ENCODE results near the gene LILRB3.

DNA sequence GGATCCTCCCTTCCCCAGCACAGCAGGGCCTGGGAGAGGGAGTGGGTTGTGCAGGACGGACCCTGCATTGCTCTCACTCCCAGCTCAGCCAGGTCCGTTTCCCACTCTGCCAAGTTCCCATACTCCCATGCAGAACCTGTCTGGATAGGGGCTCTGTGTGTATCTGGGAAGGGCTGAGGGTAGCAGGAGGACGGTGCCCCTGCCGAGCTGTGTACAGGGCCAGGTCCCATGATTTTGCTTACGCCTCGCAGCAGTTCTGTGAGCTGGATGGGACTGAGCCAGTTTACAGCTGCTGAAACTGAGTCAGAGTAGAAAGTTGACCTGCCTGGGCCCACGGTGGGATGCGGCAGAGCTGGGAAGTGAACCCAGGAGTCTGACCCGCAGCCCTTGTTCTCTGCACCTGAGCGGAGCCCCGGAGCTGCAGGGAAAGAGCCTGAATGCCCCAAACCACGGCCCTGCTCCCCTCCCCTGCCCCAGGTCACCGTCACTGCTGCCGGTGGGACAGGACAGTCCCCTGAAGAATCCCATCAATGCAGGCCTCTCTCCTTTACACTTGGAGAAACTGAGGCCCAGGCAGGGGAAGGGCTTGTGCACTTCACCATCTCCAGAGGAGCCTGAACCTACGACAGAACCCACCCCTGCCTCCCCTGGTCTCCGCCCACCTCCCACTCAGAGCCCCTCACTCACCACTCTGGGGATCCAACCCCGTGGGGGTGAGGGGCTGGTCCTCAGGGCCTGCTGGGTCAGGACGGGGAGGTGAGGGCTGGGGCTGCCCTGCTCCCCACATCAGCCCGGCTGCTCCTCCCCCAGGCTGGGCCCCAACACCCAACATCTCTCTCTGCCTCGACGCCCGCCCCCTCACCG lies 30.8 kb upstream of the LILRB3 start:
- TF ChIP-seq, protein P1, sequence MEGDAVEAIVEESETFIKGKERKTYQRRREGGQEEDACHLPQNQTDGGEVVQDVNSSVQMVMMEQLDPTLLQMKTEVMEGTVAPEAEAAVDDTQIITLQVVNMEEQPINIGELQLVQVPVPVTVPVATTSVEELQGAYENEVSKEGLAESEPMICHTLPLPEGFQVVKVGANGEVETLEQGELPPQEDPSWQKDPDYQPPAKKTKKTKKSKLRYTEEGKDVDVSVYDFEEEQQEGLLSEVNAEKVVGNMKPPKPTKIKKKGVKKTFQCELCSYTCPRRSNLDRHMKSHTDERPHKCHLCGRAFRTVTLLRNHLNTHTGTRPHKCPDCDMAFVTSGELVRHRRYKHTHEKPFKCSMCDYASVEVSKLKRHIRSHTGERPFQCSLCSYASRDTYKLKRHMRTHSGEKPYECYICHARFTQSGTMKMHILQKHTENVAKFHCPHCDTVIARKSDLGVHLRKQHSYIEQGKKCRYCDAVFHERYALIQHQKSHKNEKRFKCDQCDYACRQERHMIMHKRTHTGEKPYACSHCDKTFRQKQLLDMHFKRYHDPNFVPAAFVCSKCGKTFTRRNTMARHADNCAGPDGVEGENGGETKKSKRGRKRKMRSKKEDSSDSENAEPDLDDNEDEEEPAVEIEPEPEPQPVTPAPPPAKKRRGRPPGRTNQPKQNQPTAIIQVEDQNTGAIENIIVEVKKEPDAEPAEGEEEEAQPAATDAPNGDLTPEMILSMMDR (IDR thresholded peaks at IDR 0.05 in 4 of 5, conservative IDR thresholded peaks at IDR 0.05 in 1 of 5), result no peak
- TF ChIP-seq POLR2A (IDR thresholded peaks at IDR 0.05), result no peak

Data from gastrocnemius medialis (tissue), 4 donors.